Smooth muscle cell (in vitro differentiated cells): ENCODE data around the gene RSL24D1. TPM values are rescaled to one million over a fixed set of nuclear protein-coding genes. Genes with fewer than 3 reads are reported as not detected.

Experiments
- DNase-seq: peaks from one replicate; lab custom pipeline; 2025; ENCODE audit not compliant: unreplicated experiment; lab: John Stamatoyannopoulos, UW
- H2AFZ ChIP-seq: fragments of 200-600 bp; sonication (generic); 2 replicates; pipeline ENCODE4 v1.6.0; 2016; ENCODE audit warnings: antibody characterized with exemption, low read depth, mild to moderate bottlenecking
- H3F3A ChIP-seq: fragments of 200-600 bp; sonication (generic); 2 replicates; pipeline ENCODE4 v1.6.0; 2017; ENCODE audit warnings: antibody characterized with exemption, low read depth
- H3K27ac ChIP-seq: fragments of 200-600 bp; sonication (generic); 2 replicates; pipeline ENCODE4 v1.5.1; 2016; ENCODE audit warnings: low read depth, mild to moderate bottlenecking
- H3K27me3 ChIP-seq: fragments of 200-600 bp; sonication (generic); 2 replicates; pipeline ENCODE4 v1.6.1; 2016; ENCODE audit warnings: low read depth, mild to moderate bottlenecking
- H3K36me3 ChIP-seq: fragments of 200-600 bp; sonication (generic); 2 replicates; pipeline ENCODE4 v1.5.1; 2016; ENCODE audit warnings: low read depth
- H3K4me1 ChIP-seq: fragments of 200-600 bp; sonication (generic); 2 replicates; pipeline ENCODE4 v1.5.1; 2016; ENCODE audit warnings: low read depth
- H3K4me2 ChIP-seq: fragments of 200-600 bp; sonication (generic); 2 replicates; pipeline ENCODE4 v1.6.0; 2016; ENCODE audit warnings: mild to moderate bottlenecking
- H3K4me3 ChIP-seq: fragments of 200-600 bp; sonication (generic); 2 replicates; pipeline ENCODE4 v1.5.1; 2016; ENCODE audit warnings: mild to moderate bottlenecking
- H3K79me2 ChIP-seq: fragments of 200-600 bp; sonication (generic); 2 replicates; pipeline ENCODE4 v1.6.0; 2016; ENCODE audit warnings: low read depth, mild to moderate bottlenecking
- H3K9ac ChIP-seq: fragments of 200-600 bp; sonication (generic); 2 replicates; pipeline ENCODE4 v1.6.0; 2016; ENCODE audit warnings: low read depth
- H3K9me3 ChIP-seq: fragments of 200-600 bp; sonication (generic); replicated peaks from 2 replicates; pipeline ENCODE4 v1.5.1; 2016; ENCODE audit warnings: low read depth
- H4K20me1 ChIP-seq: fragments of 200-600 bp; sonication (generic); 2 replicates; pipeline ENCODE4 v1.6.0; 2016; ENCODE audit warnings: low read depth
- CTCF ChIP-seq: fragments of 200-600 bp; sonication (generic); IDR thresholded peaks from 2 replicates; pipeline ENCODE4 v1.5.1; 2017; ENCODE audit warnings: borderline replicate concordance, mild to moderate bottlenecking, antibody characterized with exemption; ENCODE audit not compliant: insufficient read depth, poor library complexity, severe bottlenecking
- WGBS: methylation state at CpG from one replicate; pipeline ENCODE4 v1.1.7; 2016; ENCODE audit warnings: low lambda C conversion rate; 5-methylcytosine and 5-hydroxymethylcytosine counted together
- polyA plus RNA-seq: library from polyadenylated mRNA; unstranded; fragments of >200 nt; fragmentation: Nextera tagmentation; extraction: Ambion mirVana; gene quantifications from 2 replicates; pipeline ENCODE4 v1.2.1, GENCODE V29; 2016
- total RNA-seq: library from RNA; depleted of rRNA; stranded (reverse); fragments of >200 nt; gene quantifications from 2 replicates; pipeline ENCODE4 v1.2.3, GENCODE V29; 2014

The RSL24D1 gene
- total and polyA plus RNA-seq, 2 experiments from 2014 or later, result 45.5 to 76.9 TPM

GRCh38 chr15:55204464-55204863, 7.7 kb upstream of the RSL24D1 start:
- WGBS, result 81% methylated on average over 4 of the region's 4 CpGs
- Histone ChIP-seq H2AFZ (no peak overlapping the region), H3F3A (no peaks in the 10 kb centered on the region), H4K20me1 (no peaks in the 10 kb centered on the region), H3K36me3 (no peaks in the 10 kb centered on the region), H3K9ac (no peak overlapping the region), H3K9me3 (no peaks in the 10 kb centered on the region), H3K4me3 (no peak overlapping the region), H3K79me2 (no peaks in the 10 kb centered on the region), H3K27me3 (no peaks in the 10 kb centered on the region), H3K27ac (no peak overlapping the region), H3K4me2 (no peak overlapping the region), H3K4me1 (no peaks in the 10 kb centered on the region)
- TF ChIP-seq CTCF, result no peak
- no peak for DNase-seq

GRCh38 chr15:55202206-55202605, 5.5 kb upstream of the RSL24D1 start:
- WGBS, result 100% methylated on average over 1 of the region's 1 CpG
- Histone ChIP-seq H3K79me2 (no peaks in the 10 kb centered on the region), H3K27ac (no peak overlapping the region), H3F3A (no peaks in the 10 kb centered on the region), H2AFZ (no peak overlapping the region), H3K9ac (no peak overlapping the region), H3K36me3 (no peaks in the 10 kb centered on the region), H4K20me1 (no peaks in the 10 kb centered on the region), H3K4me1 (peaks cover 5% of the 10 kb centered on the region), H3K9me3 (no peaks in the 10 kb centered on the region), H3K4me2 (no peak overlapping the region), H3K4me3 (no peak overlapping the region), H3K27me3 (no peaks in the 10 kb centered on the region)
- no peak for TF ChIP-seq CTCF
- DNase-seq, result no peak

- Histone ChIP-seq H2AFZ (no peak overlapping the region), H3K79me2 (peaks cover 31% of the 10 kb centered on the region), H3K4me1 (peaks cover 20% of the 10 kb centered on the region), H3K27me3 (no peaks in the 10 kb centered on the region), H3F3A (no peaks in the 10 kb centered on the region), H3K27ac (no peak overlapping the region), H3K9ac (no peak overlapping the region), H3K9me3 (no peaks in the 10 kb centered on the region), H3K4me3 (no peak overlapping the region), H3K36me3 (no peaks in the 10 kb centered on the region), H3K4me2 (no peak overlapping the region), H4K20me1 (peaks cover 24% of the 10 kb centered on the region)
- TF ChIP-seq CTCF, result no peak
- no peak for DNase-seq
- WGBS, result 82% methylated on average over 3 of the region's 3 CpGs
Measured at GRCh38 chr15:55198706-55199105, 2.0 kb upstream of the RSL24D1 start.

- no peaks in the 10 kb centered on the region for H3K9me3 ChIP-seq
- H3F3A ChIP-seq, result no peaks in the 10 kb centered on the region
- peak overlapping the region; percentile 97 for H3K4me2 ChIP-seq
- TF ChIP-seq CTCF, result no peak
- peaks cover 20% of the 10 kb centered on the region for H3K4me1 ChIP-seq
- no peak for DNase-seq
- peak overlapping the region; percentile 94 for H3K4me3 ChIP-seq
- peak overlapping the region; percentile 97 for H3K9ac ChIP-seq
- no peaks in the 10 kb centered on the region for H3K27me3 ChIP-seq
- H3K79me2 ChIP-seq, result peaks cover 40% of the 10 kb centered on the region
- 72% methylated on average over 4 of the region's 4 CpGs for WGBS
- H3K27ac ChIP-seq, result peak overlapping the region; percentile 94
- H4K20me1 ChIP-seq, result peaks cover 32% of the 10 kb centered on the region
- H2AFZ ChIP-seq, result peak overlapping the region; percentile 88
- no peaks in the 10 kb centered on the region for H3K36me3 ChIP-seq
Measured at GRCh38 chr15:55197719-55198118, 978 bp upstream of the RSL24D1 start.
